HCT116 (cell line): ENCODE data around the gene PHACTR1. TPM values are rescaled to one million over a fixed set of nuclear protein-coding genes. Genes with fewer than 3 reads are reported as not detected.
"Not testable (repeated sequence)": the region's sequence is repeated elsewhere in the genome, so short reads cannot be mapped to it uniquely, and the experiment has no call there.

Source experiments
- ATAC-seq: fragments of 200-7000 bp; cut with Tn5 transposase; 2 replicates; pipeline ENCODE4 v1.9.1; 2020; ENCODE audit warnings: mild to moderate bottlenecking, moderate library complexity
- BruUV-seq: library from RNA; stranded (reverse); fragments of 400-500 nt; replicated peaks from 2 replicates; lab custom pipeline; 2021; lab: Mats Ljungman, UMichigan
- CTCF ChIA-PET: fragments of 300-600 bp; sonication (Branson Sonifier 250); formaldehyde crosslinking; loops from one replicate; lab custom pipeline; 2021; ENCODE audit warnings: antibody characterized with exemption; lab: Charles Lee
- POLR2A ChIA-PET: fragments of 300-600, 350-600 bp; sonication (Branson Sonifier 250); formaldehyde crosslinking; loops from one replicate; lab custom pipeline; 2021; ENCODE audit warnings: antibody characterized with exemption; lab: Charles Lee
- RAD21 ChIA-PET, 2 experiments: fragments of 300-600 bp; sonication (Branson Sonifier 250); formaldehyde crosslinking; loops; one replicate each; lab custom pipeline; 2023; ENCODE audit warnings: low total read pairs in 2 of 2; ENCODE audit not compliant: uncharacterized antibody in 2 of 2, unreplicated experiment in 2 of 2, low non-redundant PET in 1 of 2; lab: Charles Lee
- DNase-seq: peaks from one replicate; pipeline ENCODE4 v3.0.0-alpha.2; 2010; ENCODE audit warnings: low read depth, low spot score
- H2AFZ ChIP-seq: fragments of 200-600 bp; shearing (Covaris generic), sonication (generic); 2 replicates; pipeline ENCODE4 v1.6.1; 2017; ENCODE audit warnings: low read depth, mixed run types, mixed read lengths, antibody characterized with exemption, low read length; ENCODE audit not compliant: poor library complexity, severe bottlenecking
- H3K27ac ChIP-seq: 2 replicates; pipeline ENCODE4 v1.5.1; 2012; ENCODE audit warnings: low read depth, low read length
- H3K27me3 ChIP-seq: fragments of 200-600 bp; sonication (generic); 2 replicates; pipeline ENCODE4 v1.6.1; 2016; ENCODE audit warnings: mixed run types, low read length, mixed read lengths; ENCODE audit not compliant: insufficient read depth
- H3K36me3 ChIP-seq, 2 experiments: fragments of 200-500 bp in 1 of 2; fragments of 200-600 bp in 1 of 2; sonication (Bioruptor generic) in 1 of 2; sonication (generic) in 1 of 2; 2 replicates each; pipeline versions ENCODE4 v1.5.1 to v1.6.1; 2014 to 2016; ENCODE audit warnings: low read length in 2 of 2, inconsistent platforms in 1 of 2, mixed read lengths in 1 of 2, mixed run types in 1 of 2; ENCODE audit not compliant: insufficient read depth in 2 of 2, control insufficient read depth in 1 of 2
- H3K4me1 ChIP-seq, 2 experiments: fragments of 200-600 bp in 1 of 2; sonication (generic) in 1 of 2; 2 replicates each; pipeline versions ENCODE4 v1.5.1 to v1.6.1; 2012 to 2017; ENCODE audit warnings: low read length in 2 of 2, inconsistent platforms in 1 of 2, mild to moderate bottlenecking in 1 of 2, mixed read lengths in 1 of 2, mixed run types in 1 of 2, moderate library complexity in 1 of 2; ENCODE audit not compliant: insufficient read depth in 2 of 2, control insufficient read depth in 1 of 2
- H3K4me2 ChIP-seq: fragments of 200-600 bp; sonication (generic); 2 replicates; pipeline ENCODE4 v1.6.1; 2017; ENCODE audit warnings: mixed run types, low read length, mixed read lengths
- H3K4me3 ChIP-seq, 2 experiments: fragments of 200-600 bp in 1 of 2; sonication (generic) in 1 of 2; replicated peaks in 1 of 2; 2 replicates each; pipeline ENCODE4 v1.5.1; 2011 to 2016; ENCODE audit warnings: low read length in 2 of 2, control low read depth in 1 of 2, low read depth in 1 of 2, mild to moderate bottlenecking in 1 of 2, mixed read lengths in 1 of 2, mixed run types in 1 of 2
- H3K79me2 ChIP-seq: fragments of 200-600 bp; sonication (generic); 2 replicates; pipeline ENCODE4 v1.6.1; 2017; ENCODE audit warnings: mild to moderate bottlenecking, mixed run types, low read length, moderate library complexity, mixed read lengths; ENCODE audit not compliant: insufficient read depth
- H3K9ac ChIP-seq: fragments of 200-600 bp; sonication (generic); 2 replicates; pipeline ENCODE4 v1.6.1; 2016; ENCODE audit warnings: low read length, mixed read lengths
- H3K9me2 ChIP-seq: fragments of 200-600 bp; sonication (generic), shearing (Covaris generic); 2 replicates; pipeline ENCODE4 v1.6.1; 2017; ENCODE audit warnings: mixed run types, mild to moderate bottlenecking, moderate library complexity; ENCODE audit not compliant: insufficient read depth
- H3K9me3 ChIP-seq, 2 experiments: fragments of 200-500 bp in 1 of 2; fragments of 200-600 bp in 1 of 2; sonication (Bioruptor generic) in 1 of 2; sonication (generic) in 1 of 2; 2 replicates each; pipeline ENCODE4 v1.6.1; 2014 to 2017; ENCODE audit warnings: low read length in 2 of 2, mixed read lengths in 2 of 2, inconsistent platforms in 1 of 2, low read depth in 1 of 2, mild to moderate bottlenecking in 1 of 2, mixed run types in 1 of 2, moderate library complexity in 1 of 2; ENCODE audit not compliant: control insufficient read depth in 1 of 2, insufficient read depth in 1 of 2
- H4K20me1 ChIP-seq: fragments of 200-600 bp; sonication (generic), shearing (Covaris generic); 2 replicates; pipeline ENCODE4 v1.6.1; 2017; ENCODE audit warnings: mixed run types, mild to moderate bottlenecking, moderate library complexity; ENCODE audit not compliant: insufficient read depth
- EGR1 ChIP-seq: IDR thresholded peaks from 2 replicates; pipeline ENCODE4 v1.6.1; 2012; ENCODE audit warnings: low read depth
- intact Hi-C: fragments of 100-400 bp; cut with micrococcal nuclease; formaldehyde crosslinking; loops from 2 replicates; pipeline ENCODE4 v1.10.0; 2022
- total RNA-seq: library from RNA; stranded (reverse); gene quantifications from one replicate; pipeline ENCODE4 v1.2.1, GENCODE V29; 2021; ENCODE audit not compliant: unreplicated experiment

PHACTR1 gene
- total RNA-seq, 1 experiment from 2014 or later: 0.17 TPM

- H3K4me3 ChIP-seq: no peak overlapping the region
- H3K4me2 ChIP-seq: no peak overlapping the region
- ATAC-seq (no peak), DNase-seq (no peak)
- no peak for TF ChIP-seq EGR1
- H3K9me3 ChIP-seq: no peaks in the 10 kb centered on the region
- ChIA-PET CTCF (no interaction called here), RAD21 (no interaction called here), POLR2A (no interaction called here)
- H3K79me2 ChIP-seq: no peaks in the 10 kb centered on the region
- no peaks in the 10 kb centered on the region for H3K36me3 ChIP-seq
- no peak overlapping the region for H3K27ac ChIP-seq
- intact Hi-C loops: no loop called here
- no peak overlapping the region for H3K9ac ChIP-seq
- BruUV-seq: no TSS peak
- H3K27me3 ChIP-seq: peaks cover 23% of the 10 kb centered on the region
- no peaks in the 10 kb centered on the region for H3K4me1 ChIP-seq
- H2AFZ ChIP-seq: no peak overlapping the region
- no peaks in the 10 kb centered on the region for H3K9me2 ChIP-seq
- no peaks in the 10 kb centered on the region for H4K20me1 ChIP-seq
Observed at GRCh38 chr6:12761376-12762115, 45.0 kb downstream of the PHACTR1 start.

- H3K4me1 ChIP-seq, H3K27ac ChIP-seq, H3K4me2 ChIP-seq, H3K9ac ChIP-seq, CTCF ChIA-PET, RAD21 ChIA-PET, H3K36me3 ChIP-seq, BruUV-seq, DNase-seq, H3K79me2 ChIP-seq, H4K20me1 ChIP-seq, H3K9me3 ChIP-seq, H3K4me3 ChIP-seq, ATAC-seq, intact Hi-C loops, H3K9me2 ChIP-seq, H2AFZ ChIP-seq, H3K27me3 ChIP-seq, POLR2A ChIA-PET: not testable (repeated sequence)
Observed at GRCh38 chr6:12762731-12763434, 46.3 kb downstream of the PHACTR1 start.
